ENCODE measurements around the gene NR2F6.

NR2F6 gene

GRCh38 chr19:17260842-17261325 lies 15.2 kb upstream of the NR2F6 start (continued):
- TF ChIP-seq HOXC10 (CRISPR knock-in tag; IDR thresholded peaks at IDR 0.05), result no peak
- TF ChIP-seq ZNF214 (tag by site-specific recombination; IDR thresholded peaks at IDR 0.05; ENCODE audit: borderline replicate concordance), result no peak
- no peak for TF ChIP-seq BCL11A (tag by site-specific recombination; IDR thresholded peaks at IDR 0.05; ENCODE audit: low read depth)
- no peak for TF ChIP-seq ZNF24 (tag by site-specific recombination; IDR thresholded peaks at IDR 0.05)
- peak; percentile 48 for TF ChIP-seq ZNF654 (tag by site-specific recombination; IDR thresholded peaks at IDR 0.05; ENCODE audit: low read depth)
- no peak for TF ChIP-seq ZNF112 (tag by site-specific recombination; IDR thresholded peaks at IDR 0.05)
- no peak for TF ChIP-seq REST (tag by site-specific recombination; IDR thresholded peaks at IDR 0.05)
- peak; percentile 72 for TF ChIP-seq ZBTB8A (tag by site-specific recombination; IDR thresholded peaks at IDR 0.05)
- TF ChIP-seq WT1 (tag by site-specific recombination; IDR thresholded peaks at IDR 0.05), result no peak
- TF ChIP-seq ZNF266 (tag by site-specific recombination; IDR thresholded peaks at IDR 0.05; ENCODE audit: low read depth), result no peak
- no peak for TF ChIP-seq ZNF280C (tag by site-specific recombination; IDR thresholded peaks at IDR 0.05)
- TF ChIP-seq ZFP37 (tag by site-specific recombination; IDR thresholded peaks at IDR 0.05), result no peak; the same call in 1 of the 2 replicates
- TF ChIP-seq ZNF514 (tag by site-specific recombination; IDR thresholded peaks at IDR 0.05), result no peak
- TF ChIP-seq ZNF19 (tag by site-specific recombination; IDR thresholded peaks at IDR 0.05; ENCODE audit: low read depth), result no peak
- peak; percentile 96 for TF ChIP-seq CTCF (tag by site-specific recombination; IDR thresholded peaks at IDR 0.05)
- no peak for TF ChIP-seq ZNF580 (tag by site-specific recombination; IDR thresholded peaks at IDR 0.05)
- no peak for TF ChIP-seq GLI2 (tag by site-specific recombination; IDR thresholded peaks at IDR 0.05; ENCODE audit: borderline replicate concordance, low read depth)
- TF ChIP-seq KLF1 (tag by site-specific recombination; IDR thresholded peaks at IDR 0.05), result no peak
- peak; percentile 48; the same call in 1 of the 2 replicates for TF ChIP-seq ZNF133 (tag by site-specific recombination; IDR thresholded peaks at IDR 0.05)
- no peak for TF ChIP-seq ZNF202 (tag by site-specific recombination; IDR thresholded peaks at IDR 0.05; ENCODE audit: borderline replicate concordance)
- no peak for TF ChIP-seq ZNF501 (tag by site-specific recombination; IDR thresholded peaks at IDR 0.05)
- TF ChIP-seq ZNF398 (tag by site-specific recombination; IDR thresholded peaks at IDR 0.05), result no peak
- TF ChIP-seq ZNF37A (tag by site-specific recombination; IDR thresholded peaks at IDR 0.05), result no peak
- TF ChIP-seq ZFP3 (tag by site-specific recombination; IDR thresholded peaks at IDR 0.05; ENCODE audit: low read depth), result no peak
- TF ChIP-seq GLIS2 (tag by site-specific recombination; IDR thresholded peaks at IDR 0.05), result no peak; the same call in 1 of the 2 replicates
- no peak for TF ChIP-seq PRDM6 (tag by site-specific recombination; IDR thresholded peaks at IDR 0.05)
- TF ChIP-seq ZNF837 (tag by site-specific recombination; IDR thresholded peaks at IDR 0.05), result no peak
- TF ChIP-seq BCL6B (tag by site-specific recombination; IDR thresholded peaks at IDR 0.05), result no peak
- TF ChIP-seq OVOL3 (tag by site-specific recombination; IDR thresholded peaks at IDR 0.05), result no peak

All from HEK293 (cell line).